HCT116 (cell line): Measurements from ENCODE around the gene GRHL1. TPM values are rescaled to one million over a fixed set of nuclear protein-coding genes. Genes with fewer than 3 reads are reported as not detected.

Source experiments
- ATAC-seq: fragments of 200-7000 bp; cut with Tn5 transposase; 2 replicates; pipeline ENCODE4 v1.9.1; 2020; ENCODE audit warnings: mild to moderate bottlenecking, moderate library complexity
- BruUV-seq: library from RNA; stranded (reverse); fragments of 400-500 nt; replicated peaks from 2 replicates; lab custom pipeline; 2021; lab: Mats Ljungman, UMichigan
- CTCF ChIA-PET: fragments of 300-600 bp; sonication (Branson Sonifier 250); formaldehyde crosslinking; loops from one replicate; lab custom pipeline; 2021; ENCODE audit warnings: antibody characterized with exemption; lab: Charles Lee
- POLR2A ChIA-PET: fragments of 300-600, 350-600 bp; sonication (Branson Sonifier 250); formaldehyde crosslinking; loops from one replicate; lab custom pipeline; 2021; ENCODE audit warnings: antibody characterized with exemption; lab: Charles Lee
- RAD21 ChIA-PET, 2 experiments: fragments of 300-600 bp; sonication (Branson Sonifier 250); formaldehyde crosslinking; loops; one replicate each; lab custom pipeline; 2023; ENCODE audit warnings: low total read pairs in 2 of 2; ENCODE audit not compliant: uncharacterized antibody in 2 of 2, unreplicated experiment in 2 of 2, low non-redundant PET in 1 of 2; lab: Charles Lee
- DNase-seq: peaks from one replicate; pipeline ENCODE4 v3.0.0-alpha.2; 2010; ENCODE audit warnings: low read depth, low spot score
- H2AFZ ChIP-seq: fragments of 200-600 bp; shearing (Covaris generic), sonication (generic); 2 replicates; pipeline ENCODE4 v1.6.1; 2017; ENCODE audit warnings: low read depth, mixed run types, mixed read lengths, antibody characterized with exemption, low read length; ENCODE audit not compliant: poor library complexity, severe bottlenecking
- H3K27ac ChIP-seq: 2 replicates; pipeline ENCODE4 v1.5.1; 2012; ENCODE audit warnings: low read depth, low read length
- H3K27me3 ChIP-seq: fragments of 200-600 bp; sonication (generic); 2 replicates; pipeline ENCODE4 v1.6.1; 2016; ENCODE audit warnings: mixed run types, low read length, mixed read lengths; ENCODE audit not compliant: insufficient read depth
- H3K36me3 ChIP-seq, 2 experiments: fragments of 200-500 bp in 1 of 2; fragments of 200-600 bp in 1 of 2; sonication (Bioruptor generic) in 1 of 2; sonication (generic) in 1 of 2; 2 replicates each; pipeline versions ENCODE4 v1.5.1 to v1.6.1; 2014 to 2016; ENCODE audit warnings: low read length in 2 of 2, inconsistent platforms in 1 of 2, mixed read lengths in 1 of 2, mixed run types in 1 of 2; ENCODE audit not compliant: insufficient read depth in 2 of 2, control insufficient read depth in 1 of 2
- H3K4me1 ChIP-seq, 2 experiments: fragments of 200-600 bp in 1 of 2; sonication (generic) in 1 of 2; 2 replicates each; pipeline versions ENCODE4 v1.5.1 to v1.6.1; 2012 to 2017; ENCODE audit warnings: low read length in 2 of 2, inconsistent platforms in 1 of 2, mild to moderate bottlenecking in 1 of 2, mixed read lengths in 1 of 2, mixed run types in 1 of 2, moderate library complexity in 1 of 2; ENCODE audit not compliant: insufficient read depth in 2 of 2, control insufficient read depth in 1 of 2
- H3K4me2 ChIP-seq: fragments of 200-600 bp; sonication (generic); 2 replicates; pipeline ENCODE4 v1.6.1; 2017; ENCODE audit warnings: mixed run types, low read length, mixed read lengths
- H3K4me3 ChIP-seq, 2 experiments: fragments of 200-600 bp in 1 of 2; sonication (generic) in 1 of 2; replicated peaks in 1 of 2; 2 replicates each; pipeline ENCODE4 v1.5.1; 2011 to 2016; ENCODE audit warnings: low read length in 2 of 2, control low read depth in 1 of 2, low read depth in 1 of 2, mild to moderate bottlenecking in 1 of 2, mixed read lengths in 1 of 2, mixed run types in 1 of 2
- H3K79me2 ChIP-seq: fragments of 200-600 bp; sonication (generic); 2 replicates; pipeline ENCODE4 v1.6.1; 2017; ENCODE audit warnings: mild to moderate bottlenecking, mixed run types, low read length, moderate library complexity, mixed read lengths; ENCODE audit not compliant: insufficient read depth
- H3K9ac ChIP-seq: fragments of 200-600 bp; sonication (generic); 2 replicates; pipeline ENCODE4 v1.6.1; 2016; ENCODE audit warnings: low read length, mixed read lengths
- H3K9me2 ChIP-seq: fragments of 200-600 bp; sonication (generic), shearing (Covaris generic); 2 replicates; pipeline ENCODE4 v1.6.1; 2017; ENCODE audit warnings: mixed run types, mild to moderate bottlenecking, moderate library complexity; ENCODE audit not compliant: insufficient read depth
- H3K9me3 ChIP-seq, 2 experiments: fragments of 200-500 bp in 1 of 2; fragments of 200-600 bp in 1 of 2; sonication (Bioruptor generic) in 1 of 2; sonication (generic) in 1 of 2; 2 replicates each; pipeline ENCODE4 v1.6.1; 2014 to 2017; ENCODE audit warnings: low read length in 2 of 2, mixed read lengths in 2 of 2, inconsistent platforms in 1 of 2, low read depth in 1 of 2, mild to moderate bottlenecking in 1 of 2, mixed run types in 1 of 2, moderate library complexity in 1 of 2; ENCODE audit not compliant: control insufficient read depth in 1 of 2, insufficient read depth in 1 of 2
- H4K20me1 ChIP-seq: fragments of 200-600 bp; sonication (generic), shearing (Covaris generic); 2 replicates; pipeline ENCODE4 v1.6.1; 2017; ENCODE audit warnings: mixed run types, mild to moderate bottlenecking, moderate library complexity; ENCODE audit not compliant: insufficient read depth
- CBX3 ChIP-seq: IDR thresholded peaks from 2 replicates; pipeline ENCODE4 v1.6.1; 2012; ENCODE audit warnings: low read depth
- CEBPB ChIP-seq: IDR thresholded peaks from 2 replicates; pipeline ENCODE4 v1.6.1; 2012; ENCODE audit warnings: low read depth
- EGR1 ChIP-seq: IDR thresholded peaks from 2 replicates; pipeline ENCODE4 v1.6.1; 2012; ENCODE audit warnings: low read depth
- ELF1 ChIP-seq: IDR thresholded peaks from 2 replicates; pipeline ENCODE4 v1.6.1; 2012; ENCODE audit warnings: low read depth, borderline replicate concordance
- EZH2 ChIP-seq: fragments of 200-600 bp; sonication (generic); IDR thresholded peaks from 2 replicates; pipeline ENCODE4 v1.6.1; 2017; ENCODE audit warnings: antibody characterized with exemption, mixed run types
- EZH2phosphoT487 ChIP-seq: fragments of 200-600 bp; IDR thresholded peaks from 2 replicates; pipeline ENCODE4 v1.6.1; 2018; ENCODE audit warnings: antibody characterized with exemption, borderline replicate concordance
- FOSL1 ChIP-seq: IDR thresholded peaks from 2 replicates; pipeline ENCODE4 v1.6.1; 2012; ENCODE audit warnings: low read depth
- JUND ChIP-seq: IDR thresholded peaks from 2 replicates; pipeline ENCODE4 v1.6.1; 2012
- POLR2A ChIP-seq: IDR thresholded peaks from 2 replicates; pipeline ENCODE4 v1.7.0; 2011; ENCODE audit warnings: borderline replicate concordance; ENCODE audit not compliant: insufficient read depth, insufficient read length; ENCODE audit errors: extremely low read depth
- POLR2AphosphoS5 ChIP-seq: IDR thresholded peaks from 2 replicates; pipeline ENCODE4 v1.6.1; 2011; ENCODE audit warnings: mild to moderate bottlenecking, low read depth, low read length, moderate library complexity
- RAD21 ChIP-seq: IDR thresholded peaks from 2 replicates; pipeline ENCODE4 v1.6.1; 2012; ENCODE audit warnings: low read depth, mild to moderate bottlenecking
- SIN3A ChIP-seq: IDR thresholded peaks from 2 replicates; pipeline ENCODE4 v1.6.1; 2012; ENCODE audit warnings: low read depth
- SRF ChIP-seq: IDR thresholded peaks from 2 replicates; pipeline ENCODE4 v1.6.1; 2012; ENCODE audit warnings: low read depth
- TCF7L2 ChIP-seq: IDR thresholded peaks from 2 replicates; pipeline ENCODE4 v1.7.0; 2011; ENCODE audit warnings: borderline replicate concordance, inconsistent platforms; ENCODE audit not compliant: insufficient read depth, insufficient read length; ENCODE audit errors: extremely low read depth
- YY1 ChIP-seq: IDR thresholded peaks from 2 replicates; pipeline ENCODE4 v1.6.1; 2011; ENCODE audit warnings: low read length, low read depth, moderate library complexity, mild to moderate bottlenecking; ENCODE audit not compliant: insufficient replicate concordance; ENCODE audit errors: extremely low read depth
- ZFX ChIP-seq: fragments of 450-650 bp; IDR thresholded peaks from 2 replicates; pipeline ENCODE4 v1.6.1; 2017
- ZNF274 ChIP-seq: fragments of 200-500 bp; sonication (Bioruptor generic); IDR thresholded peaks from 2 replicates; pipeline ENCODE4 v1.6.1; 2014; ENCODE audit warnings: mild to moderate bottlenecking, low read depth, low read length, inconsistent platforms
- intact Hi-C: fragments of 100-400 bp; cut with micrococcal nuclease; formaldehyde crosslinking; loops from 2 replicates; pipeline ENCODE4 v1.10.0; 2022
- total RNA-seq: library from RNA; stranded (reverse); gene quantifications from one replicate; pipeline ENCODE4 v1.2.1, GENCODE V29; 2021; ENCODE audit not compliant: unreplicated experiment
- TF ChIP-seq, protein P1 (sequence below): IDR thresholded peaks from 2 replicates; pipeline ENCODE4 v1.6.1; 2011; ENCODE audit warnings: mild to moderate bottlenecking, low read length, moderate library complexity; ENCODE audit not compliant: insufficient replicate concordance; ENCODE audit errors: extremely low read depth
- TF ChIP-seq, protein P2 (sequence below), 3 experiments: fragments of 200-600 bp in 1 of 3; sonication (generic) in 1 of 3; IDR thresholded peaks in 2 of 3; conservative IDR thresholded peaks in 1 of 3; 2 replicates each; pipeline ENCODE4 v1.5.1; 2012 to 2017; ENCODE audit warnings: low read depth in 2 of 3, low read length in 2 of 3, antibody characterized with exemption in 1 of 3, borderline replicate concordance in 1 of 3, control low read depth in 1 of 3, mild to moderate bottlenecking in 1 of 3, mixed read lengths in 1 of 3, mixed run types in 1 of 3, moderate library complexity in 1 of 3; ENCODE audit not compliant: insufficient read depth in 1 of 3
- TF ChIP-seq, protein P3 (sequence below): IDR thresholded peaks from 2 replicates; pipeline ENCODE4 v1.6.1; 2012

Gene GRHL1
- total RNA-seq, 1 experiment from 2014 or later, result 8.5 TPM

DNA sequence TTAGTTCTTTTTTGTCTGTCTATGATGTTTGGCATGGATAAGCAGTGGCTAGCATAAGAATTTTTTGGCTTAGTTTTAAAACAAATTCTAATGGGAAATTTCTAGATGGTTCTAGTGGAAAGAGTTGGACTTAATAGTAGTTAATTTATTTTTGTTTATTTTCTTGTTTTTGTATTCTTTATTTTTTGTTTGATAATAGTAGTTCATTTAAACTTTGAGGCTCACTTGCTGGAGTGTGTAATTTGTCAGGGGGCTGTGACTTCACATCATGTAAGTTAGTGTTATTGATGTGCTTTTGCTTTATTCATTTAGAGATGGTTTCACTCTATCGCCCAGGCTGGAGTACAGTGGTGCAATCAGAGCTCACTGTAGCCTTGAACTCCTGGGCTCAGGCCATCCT lies 48.2 kb downstream of the GRHL1 start (continued):
- TF ChIP-seq EZH2, result no peak
- no peak for TF ChIP-seq ZNF274
- TF ChIP-seq ELF1, result no peak
- no peak for TF ChIP-seq EZH2phosphoT487
- no peak for TF ChIP-seq EGR1
- TF ChIP-seq, protein P1, sequence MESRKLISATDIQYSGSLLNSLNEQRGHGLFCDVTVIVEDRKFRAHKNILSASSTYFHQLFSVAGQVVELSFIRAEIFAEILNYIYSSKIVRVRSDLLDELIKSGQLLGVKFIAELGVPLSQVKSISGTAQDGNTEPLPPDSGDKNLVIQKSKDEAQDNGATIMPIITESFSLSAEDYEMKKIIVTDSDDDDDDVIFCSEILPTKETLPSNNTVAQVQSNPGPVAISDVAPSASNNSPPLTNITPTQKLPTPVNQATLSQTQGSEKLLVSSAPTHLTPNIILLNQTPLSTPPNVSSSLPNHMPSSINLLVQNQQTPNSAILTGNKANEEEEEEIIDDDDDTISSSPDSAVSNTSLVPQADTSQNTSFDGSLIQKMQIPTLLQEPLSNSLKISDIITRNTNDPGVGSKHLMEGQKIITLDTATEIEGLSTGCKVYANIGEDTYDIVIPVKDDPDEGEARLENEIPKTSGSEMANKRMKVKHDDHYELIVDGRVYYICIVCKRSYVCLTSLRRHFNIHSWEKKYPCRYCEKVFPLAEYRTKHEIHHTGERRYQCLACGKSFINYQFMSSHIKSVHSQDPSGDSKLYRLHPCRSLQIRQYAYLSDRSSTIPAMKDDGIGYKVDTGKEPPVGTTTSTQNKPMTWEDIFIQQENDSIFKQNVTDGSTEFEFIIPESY, result no peak
- TF ChIP-seq SRF, result no peak
- no peak for TF ChIP-seq POLR2A
- no peak for TF ChIP-seq SIN3A
- no peak for TF ChIP-seq CEBPB
- TF ChIP-seq YY1, result no peak

DNA sequence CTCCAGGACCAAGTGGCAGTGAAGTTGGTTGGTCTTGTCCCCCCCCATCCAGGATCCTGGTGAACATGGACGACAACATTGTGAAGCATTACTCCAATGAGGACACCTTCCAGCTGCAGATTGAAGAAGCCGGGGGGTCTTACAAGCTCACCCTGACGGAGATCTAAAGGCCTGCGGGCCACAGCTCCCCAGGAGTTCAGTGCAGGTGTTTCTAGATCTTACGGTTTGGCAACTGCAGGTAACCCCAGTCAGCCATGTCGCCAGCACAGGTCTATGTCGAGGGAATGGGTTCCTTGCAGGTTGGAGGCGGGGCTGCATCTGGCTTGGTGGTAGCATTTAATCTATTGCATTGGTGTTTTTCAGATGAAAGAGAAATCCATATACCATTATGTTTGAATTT lies 49.0 kb downstream of the GRHL1 start:
- H3K36me3 ChIP-seq, result peaks cover 0 to 3% of the 10 kb centered on the region in 2 experiments; a peak in 1 of 4 replicates
- H3K79me2 ChIP-seq, result no peaks in the 10 kb centered on the region
- H3K9ac ChIP-seq, result no peak overlapping the region
- H3K4me1 ChIP-seq, result no peaks in the 10 kb centered on the region
- TF ChIP-seq TCF7L2 (no peak), CBX3 (no peak), FOSL1 (no peak), YY1 (no peak), POLR2AphosphoS5 (no peak), EZH2 (no peak), POLR2A (no peak), EZH2phosphoT487 (no peak), JUND (no peak), ELF1 (no peak), RAD21 (no peak), ZFX (no peak), SRF (no peak)
- TF ChIP-seq, protein P2, sequence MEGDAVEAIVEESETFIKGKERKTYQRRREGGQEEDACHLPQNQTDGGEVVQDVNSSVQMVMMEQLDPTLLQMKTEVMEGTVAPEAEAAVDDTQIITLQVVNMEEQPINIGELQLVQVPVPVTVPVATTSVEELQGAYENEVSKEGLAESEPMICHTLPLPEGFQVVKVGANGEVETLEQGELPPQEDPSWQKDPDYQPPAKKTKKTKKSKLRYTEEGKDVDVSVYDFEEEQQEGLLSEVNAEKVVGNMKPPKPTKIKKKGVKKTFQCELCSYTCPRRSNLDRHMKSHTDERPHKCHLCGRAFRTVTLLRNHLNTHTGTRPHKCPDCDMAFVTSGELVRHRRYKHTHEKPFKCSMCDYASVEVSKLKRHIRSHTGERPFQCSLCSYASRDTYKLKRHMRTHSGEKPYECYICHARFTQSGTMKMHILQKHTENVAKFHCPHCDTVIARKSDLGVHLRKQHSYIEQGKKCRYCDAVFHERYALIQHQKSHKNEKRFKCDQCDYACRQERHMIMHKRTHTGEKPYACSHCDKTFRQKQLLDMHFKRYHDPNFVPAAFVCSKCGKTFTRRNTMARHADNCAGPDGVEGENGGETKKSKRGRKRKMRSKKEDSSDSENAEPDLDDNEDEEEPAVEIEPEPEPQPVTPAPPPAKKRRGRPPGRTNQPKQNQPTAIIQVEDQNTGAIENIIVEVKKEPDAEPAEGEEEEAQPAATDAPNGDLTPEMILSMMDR (IDR thresholded peaks at IDR 0.05 in 2 of 3, conservative IDR thresholded peaks at IDR 0.05 in 1 of 3; ENCODE audit: borderline replicate concordance in 1 of 3, insufficient read depth in 1 of 3, low read depth in 2 of 3, low read length in 2 of 3), result no peak
- TF ChIP-seq, protein P3, sequence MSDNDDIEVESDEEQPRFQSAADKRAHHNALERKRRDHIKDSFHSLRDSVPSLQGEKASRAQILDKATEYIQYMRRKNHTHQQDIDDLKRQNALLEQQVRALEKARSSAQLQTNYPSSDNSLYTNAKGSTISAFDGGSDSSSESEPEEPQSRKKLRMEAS, result no peak
- no peak overlapping the region for H2AFZ ChIP-seq
- no peak for ATAC-seq
- no peaks in the 10 kb centered on the region for H3K9me2 ChIP-seq
- H3K4me2 ChIP-seq, result no peak overlapping the region
- no peaks in the 10 kb centered on the region for H4K20me1 ChIP-seq
- RAD21 ChIA-PET, result no interaction called here
- H3K9me3 ChIP-seq, result no peaks in the 10 kb centered on the region
- H3K27me3 ChIP-seq, result no peaks in the 10 kb centered on the region
- no TSS peak for BruUV-seq
- CTCF ChIA-PET, result interaction anchor here (1.0 kb wide), 1 partner anchor 16 kb away, joined by 3 read pairs; no protein-coding TSS in a partner anchor
- POLR2A ChIA-PET, result no interaction called here
- no peak for DNase-seq
- H3K4me3 ChIP-seq, result no peak overlapping the region
- intact Hi-C loops, result no loop called here
- H3K27ac ChIP-seq, result no peak overlapping the region
